Stimulated activated CD4-positive, alpha-beta T cell treated with anti-CD3 and anti-CD28 coated beads, Interleukin-15, amount 100 ng/mL, for 1 hour (primary cell): ENCODE measurements around the gene ATP9A.
"Not testable (repeated sequence)": the region's sequence is repeated elsewhere in the genome, so short reads cannot be mapped to it uniquely, and the experiment has no call there.

Experiments
- DNase-seq, 2 donors: peaks; one replicate each; pipeline ENCODE4 v3.0.0-alpha.2; 2020; ENCODE audit warnings: low read depth in 1 of 2, low spot score in 1 of 2

ATP9A gene, protein sequence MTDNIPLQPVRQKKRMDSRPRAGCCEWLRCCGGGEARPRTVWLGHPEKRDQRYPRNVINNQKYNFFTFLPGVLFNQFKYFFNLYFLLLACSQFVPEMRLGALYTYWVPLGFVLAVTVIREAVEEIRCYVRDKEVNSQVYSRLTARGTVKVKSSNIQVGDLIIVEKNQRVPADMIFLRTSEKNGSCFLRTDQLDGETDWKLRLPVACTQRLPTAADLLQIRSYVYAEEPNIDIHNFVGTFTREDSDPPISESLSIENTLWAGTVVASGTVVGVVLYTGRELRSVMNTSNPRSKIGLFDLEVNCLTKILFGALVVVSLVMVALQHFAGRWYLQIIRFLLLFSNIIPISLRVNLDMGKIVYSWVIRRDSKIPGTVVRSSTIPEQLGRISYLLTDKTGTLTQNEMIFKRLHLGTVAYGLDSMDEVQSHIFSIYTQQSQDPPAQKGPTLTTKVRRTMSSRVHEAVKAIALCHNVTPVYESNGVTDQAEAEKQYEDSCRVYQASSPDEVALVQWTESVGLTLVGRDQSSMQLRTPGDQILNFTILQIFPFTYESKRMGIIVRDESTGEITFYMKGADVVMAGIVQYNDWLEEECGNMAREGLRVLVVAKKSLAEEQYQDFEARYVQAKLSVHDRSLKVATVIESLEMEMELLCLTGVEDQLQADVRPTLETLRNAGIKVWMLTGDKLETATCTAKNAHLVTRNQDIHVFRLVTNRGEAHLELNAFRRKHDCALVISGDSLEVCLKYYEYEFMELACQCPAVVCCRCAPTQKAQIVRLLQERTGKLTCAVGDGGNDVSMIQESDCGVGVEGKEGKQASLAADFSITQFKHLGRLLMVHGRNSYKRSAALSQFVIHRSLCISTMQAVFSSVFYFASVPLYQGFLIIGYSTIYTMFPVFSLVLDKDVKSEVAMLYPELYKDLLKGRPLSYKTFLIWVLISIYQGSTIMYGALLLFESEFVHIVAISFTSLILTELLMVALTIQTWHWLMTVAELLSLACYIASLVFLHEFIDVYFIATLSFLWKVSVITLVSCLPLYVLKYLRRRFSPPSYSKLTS

DNA sequence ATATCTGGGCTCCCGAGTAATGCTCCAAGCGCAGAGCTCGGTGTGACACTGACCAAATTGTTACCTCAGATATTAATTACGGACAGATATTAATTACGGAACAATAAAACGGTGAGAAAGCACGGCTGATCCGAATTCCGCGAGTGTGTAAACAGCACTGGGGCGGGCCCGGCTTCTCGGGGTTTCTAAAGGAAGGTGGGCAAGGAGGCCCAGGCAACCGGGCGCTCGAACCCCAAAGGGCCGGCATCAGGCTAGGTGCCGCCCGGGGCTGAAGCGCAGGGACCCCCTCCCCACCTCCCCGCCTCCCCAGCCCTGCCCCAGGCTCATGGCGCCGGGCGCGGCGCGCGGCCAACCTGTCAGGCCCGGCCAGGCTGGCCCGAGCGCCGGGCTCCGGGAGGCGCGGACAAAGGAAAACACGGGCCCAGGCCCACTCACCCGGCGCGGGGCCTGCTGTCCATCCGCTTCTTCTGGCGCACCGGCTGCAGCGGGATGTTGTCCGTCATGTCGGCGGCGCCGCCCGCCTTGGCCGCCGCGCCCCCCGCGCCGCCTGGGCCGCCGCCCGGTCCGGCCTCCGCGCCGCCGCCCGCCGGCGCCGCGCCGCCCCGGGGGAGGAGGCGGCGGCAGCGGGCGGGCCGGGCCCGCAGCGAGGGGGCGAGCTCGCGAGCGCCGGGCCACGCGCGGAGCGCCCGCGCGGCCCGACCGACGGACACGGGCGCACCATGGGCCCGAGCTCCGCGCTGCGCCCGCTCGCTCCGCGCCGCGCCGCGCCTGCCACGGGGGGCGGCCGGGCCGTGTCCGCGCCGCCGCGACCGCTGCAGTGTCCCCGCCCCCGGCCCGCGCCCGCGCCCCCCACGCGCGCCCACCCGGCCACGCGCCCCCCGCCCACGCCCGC lies at the start of gene ATP9A:
TSS of gene ATP9A (minus strand) at position 524 of the 892 bp plus-strand sequence. CDS start at position 503, 21 bp downstream.
- DNase-seq: no peak

DNA sequence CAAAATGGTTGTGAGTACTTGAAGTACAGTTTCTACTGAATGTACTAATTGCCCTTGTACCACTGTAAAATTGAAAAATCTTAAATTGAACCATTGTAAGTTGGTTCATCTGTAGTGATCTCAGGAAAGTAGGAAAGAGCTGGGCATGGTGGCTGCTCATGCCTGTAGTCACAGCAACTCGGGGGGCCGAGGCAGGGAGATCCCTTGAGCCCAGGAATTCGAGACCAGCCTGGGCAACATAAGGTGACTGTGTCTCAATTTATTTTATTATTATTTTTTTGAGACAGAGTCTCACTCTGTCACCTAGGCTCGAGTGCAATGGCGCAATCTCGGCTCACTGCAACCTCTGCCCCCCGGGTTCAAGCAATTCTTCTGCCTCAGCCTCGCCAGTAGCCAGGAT lies 48.7 kb upstream of the ATP9A start:
- not testable (repeated sequence) for DNase-seq

DNA sequence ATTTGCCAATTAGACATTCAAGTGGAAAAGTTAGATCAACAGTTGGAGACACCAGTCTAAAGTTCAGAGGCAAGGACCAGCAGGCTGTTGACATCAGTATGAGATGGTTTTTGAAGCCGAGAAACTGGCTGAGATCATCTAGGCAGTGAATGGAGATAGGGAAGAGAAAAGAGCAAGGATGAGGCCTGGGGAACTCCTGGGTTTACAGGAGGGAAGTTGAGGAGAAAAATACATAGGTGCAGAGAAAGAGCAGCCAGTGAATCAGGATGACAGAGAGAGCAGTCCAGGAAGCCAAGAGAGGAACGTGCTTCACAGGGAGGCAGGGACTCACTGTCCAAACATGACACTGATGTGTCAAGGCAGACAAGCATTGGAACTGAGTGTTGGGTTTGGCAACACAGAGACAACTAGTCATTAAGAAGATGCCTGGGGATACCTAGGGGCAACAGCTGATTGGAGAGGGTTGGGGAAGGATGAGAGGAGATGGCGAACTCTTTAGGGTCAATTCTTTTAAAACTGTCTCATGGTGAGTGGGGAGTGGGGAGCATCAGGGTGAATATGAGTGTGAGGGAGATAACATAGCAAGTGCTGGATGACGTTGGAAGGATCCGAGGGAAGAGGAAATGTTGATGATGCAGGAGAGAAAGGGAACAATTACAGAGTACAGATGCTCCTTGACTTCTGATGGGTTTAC lies 47.3 kb upstream of the ATP9A start:
- no peak for DNase-seq

DNA sequence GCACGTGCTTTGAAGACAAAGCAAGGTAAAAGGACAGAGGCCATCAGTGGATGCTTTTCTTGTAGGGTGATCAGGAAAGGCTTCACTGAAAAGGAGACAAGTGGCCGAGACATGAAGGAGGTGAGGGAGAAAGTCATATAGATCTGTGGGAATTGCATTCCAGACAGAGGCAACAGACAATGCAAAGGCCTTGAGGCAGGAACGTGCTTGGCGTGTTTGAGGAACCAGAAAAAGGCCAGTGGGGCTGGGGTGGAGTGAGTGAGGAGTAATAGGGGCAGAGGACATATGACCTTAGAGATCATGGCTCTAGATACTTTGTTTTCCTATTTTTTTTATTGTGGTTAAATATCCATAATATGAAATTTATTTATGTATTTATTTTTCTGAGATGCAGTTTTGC lies 44.7 kb upstream of the ATP9A start:
- no peak for DNase-seq

DNA sequence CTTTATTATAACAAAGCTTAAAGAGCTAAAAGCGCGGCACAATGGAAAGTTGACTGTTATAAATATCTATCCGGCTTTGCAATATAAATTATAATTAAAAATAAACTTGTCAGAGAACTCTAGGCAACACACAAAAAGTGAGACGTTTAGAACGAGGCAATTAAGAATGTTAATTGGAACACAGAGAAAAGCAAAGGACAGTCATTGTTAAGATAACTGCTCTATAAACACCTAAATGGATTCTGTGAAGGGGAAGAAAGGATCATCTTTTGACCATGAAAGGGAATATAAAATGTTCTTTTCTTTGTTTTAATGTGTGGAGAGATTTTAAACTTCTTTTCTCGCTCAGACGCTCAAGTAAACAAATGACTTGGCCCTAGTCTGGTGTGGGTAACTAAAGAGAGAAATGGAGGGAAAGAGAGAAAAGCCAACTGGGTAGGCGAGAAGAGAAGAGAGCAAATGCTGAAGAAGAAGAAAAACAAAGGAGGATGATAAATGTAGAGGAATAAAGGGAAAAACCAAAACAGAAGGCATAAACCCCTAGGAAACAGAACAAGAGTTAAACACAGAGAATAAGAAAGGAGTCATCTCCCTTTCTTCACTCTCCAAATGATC lies 43.4 kb upstream of the ATP9A start:
- DNase-seq: no peak

DNA sequence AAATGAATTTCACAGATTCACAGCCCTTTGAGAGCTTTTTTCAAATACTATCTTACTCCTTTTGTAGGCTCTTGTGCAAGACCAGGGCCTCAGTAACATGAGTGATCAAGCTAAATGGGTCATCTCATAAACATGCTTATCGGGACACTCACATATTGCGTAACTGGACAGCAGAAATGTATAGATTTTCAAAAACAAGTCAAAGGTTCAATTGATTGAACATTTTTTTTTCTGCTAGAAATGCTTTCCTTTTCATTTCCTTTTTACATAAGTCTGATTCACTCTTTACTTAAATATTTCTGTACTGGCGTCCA lies 42.8 kb upstream of the ATP9A start:
- no peak for DNase-seq

DNA sequence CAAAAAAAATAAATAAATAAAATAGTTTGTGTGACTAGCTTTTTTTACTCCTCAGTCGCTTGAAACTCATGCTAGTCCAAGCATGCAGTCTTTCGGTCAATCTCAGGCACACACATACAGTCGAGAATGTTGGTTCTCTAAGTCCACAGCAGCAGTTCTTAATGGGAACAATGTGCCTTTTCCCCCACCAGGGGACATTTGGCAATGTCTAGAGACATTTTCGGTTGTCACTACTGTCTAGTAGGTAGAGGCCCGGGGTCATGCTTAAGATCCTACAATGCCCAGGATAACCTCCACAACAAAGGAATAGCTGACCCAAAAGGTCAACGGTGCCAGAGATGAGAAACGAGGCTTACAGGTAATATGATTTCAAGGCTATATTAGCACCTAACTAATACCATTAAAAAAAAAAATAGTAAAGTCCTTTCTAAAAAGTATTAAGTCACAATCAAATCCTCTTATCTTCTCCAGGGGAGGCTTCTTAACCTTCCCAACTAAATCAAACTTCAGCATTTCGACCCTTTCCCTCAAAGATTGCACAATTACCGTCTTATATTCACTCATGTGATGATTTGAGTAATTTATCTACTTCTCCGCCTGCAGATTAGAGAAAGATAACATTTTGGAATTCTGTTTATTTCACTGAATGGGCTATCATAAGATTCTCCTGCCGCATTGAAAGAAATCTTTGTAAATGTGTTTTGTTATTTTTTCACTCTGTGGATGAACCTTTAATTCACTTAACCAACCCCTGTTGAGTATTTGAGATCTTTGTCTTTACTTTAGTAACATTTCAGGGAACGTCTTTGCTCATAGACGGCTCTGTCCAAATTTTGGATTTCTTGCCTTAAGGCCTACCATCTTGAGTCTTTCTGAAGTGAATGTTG lies 42.2 kb upstream of the ATP9A start:
- no peak for DNase-seq

DNA sequence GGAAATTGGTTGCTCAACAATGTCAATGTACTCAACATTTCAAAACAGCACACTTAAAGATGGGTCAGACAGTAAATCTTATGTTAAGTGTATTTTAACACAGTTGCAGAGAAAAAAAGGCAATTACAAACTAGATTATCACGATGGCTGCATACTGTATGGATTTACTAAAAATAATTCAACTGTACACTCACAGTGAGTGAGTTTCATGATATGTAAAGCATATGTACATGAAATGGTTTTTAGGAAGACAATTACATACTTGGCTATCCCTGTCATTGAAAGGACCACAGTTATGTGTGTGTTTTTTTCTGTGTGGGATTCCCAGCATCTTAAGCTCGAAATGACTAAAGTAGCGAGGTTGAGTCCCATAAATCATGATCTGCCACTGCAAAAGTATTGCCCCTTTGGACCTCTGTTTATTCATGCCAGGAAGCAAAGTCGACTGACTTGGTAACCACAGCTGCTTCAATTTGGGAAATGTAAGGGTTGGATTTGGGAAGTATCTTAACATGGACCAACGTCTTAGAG lies 39.6 kb upstream of the ATP9A start:
- DNase-seq: no peak

DNA sequence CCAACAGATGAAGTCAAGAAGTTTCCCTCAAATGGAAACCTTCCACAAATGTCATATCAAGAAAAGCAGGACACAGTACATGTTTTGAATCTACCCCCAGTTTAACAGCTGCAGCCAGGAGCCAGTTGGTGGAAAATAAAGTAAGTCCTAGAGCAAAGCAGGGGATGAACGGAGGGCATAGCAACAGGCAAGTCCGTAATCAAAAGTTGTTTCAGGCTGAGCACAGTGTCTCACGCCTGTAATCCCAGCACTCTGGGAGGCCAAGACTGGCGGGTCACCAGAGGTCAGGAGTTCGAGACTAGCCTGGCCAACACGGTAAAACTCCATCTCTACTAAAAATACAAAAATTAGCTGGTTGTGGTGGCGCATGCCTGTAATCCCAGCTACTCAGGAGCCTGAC lies 36.6 kb upstream of the ATP9A start:
- no peak for DNase-seq

DNA sequence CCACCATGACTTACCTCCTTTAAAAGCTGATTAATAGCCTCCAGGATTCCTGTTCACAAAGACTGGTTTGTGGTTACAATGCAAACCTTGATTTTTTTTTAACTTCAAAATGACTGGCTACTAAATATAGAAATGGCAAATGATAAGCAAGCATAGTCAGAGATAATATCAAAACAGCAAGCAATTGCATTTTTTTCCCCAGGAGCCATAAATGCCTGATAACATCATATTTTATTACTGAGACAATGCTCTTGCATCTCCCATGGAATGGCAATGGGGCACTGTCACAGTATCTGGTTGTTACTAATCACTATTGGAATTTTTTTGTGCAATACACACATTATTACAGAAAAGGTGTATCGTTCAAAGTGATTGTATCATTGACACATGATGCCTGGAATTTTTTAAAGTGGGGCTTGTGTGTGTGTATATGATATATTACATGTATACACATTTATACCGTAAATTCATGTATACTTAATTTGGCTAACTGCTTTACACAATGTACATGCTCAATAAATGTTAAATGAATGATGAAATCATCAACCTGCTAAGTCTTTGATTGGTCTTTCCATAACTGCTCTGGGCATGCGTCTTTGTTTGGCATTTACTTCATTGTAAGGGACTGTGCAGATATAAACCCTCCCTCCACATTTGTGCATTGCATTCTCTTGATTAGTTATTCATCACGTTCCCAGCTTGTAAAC lies 35.1 kb upstream of the ATP9A start:
- DNase-seq: no peak

DNA sequence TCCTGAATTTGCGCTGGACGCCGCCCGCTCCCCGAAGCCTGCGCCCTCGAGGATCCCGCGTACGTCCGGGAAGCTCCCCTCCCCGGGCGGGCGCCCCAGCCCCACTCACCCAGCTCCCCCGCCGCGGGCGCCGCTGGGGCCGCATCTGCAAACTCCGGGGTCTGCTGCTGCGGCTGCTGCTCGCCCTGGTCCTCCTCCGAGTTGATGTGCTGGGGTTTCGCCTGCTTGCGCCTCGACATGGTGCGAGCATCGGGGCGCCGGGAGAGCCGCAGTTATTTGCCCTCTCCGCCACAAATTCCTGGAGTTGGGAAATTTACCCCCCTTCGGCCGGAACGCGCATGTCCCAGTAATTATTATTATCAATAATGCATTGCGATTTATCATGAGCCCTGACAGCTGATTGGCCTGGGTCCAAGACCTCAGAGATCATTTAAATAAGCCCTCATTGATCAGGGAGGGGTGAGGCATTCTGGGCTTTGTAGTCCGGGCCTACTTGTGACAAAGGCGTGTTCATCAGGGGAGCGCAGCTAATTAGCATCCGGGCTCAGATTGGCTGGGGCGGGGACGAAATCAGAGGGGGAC lies 34.1 kb upstream of the ATP9A start, which contains the start of gene SALL4:
TSS of gene SALL4 (minus strand) at position 352 of the 582 bp plus-strand sequence. CDS start at position 239, 113 bp downstream.
- DNase-seq: no peak

DNA sequence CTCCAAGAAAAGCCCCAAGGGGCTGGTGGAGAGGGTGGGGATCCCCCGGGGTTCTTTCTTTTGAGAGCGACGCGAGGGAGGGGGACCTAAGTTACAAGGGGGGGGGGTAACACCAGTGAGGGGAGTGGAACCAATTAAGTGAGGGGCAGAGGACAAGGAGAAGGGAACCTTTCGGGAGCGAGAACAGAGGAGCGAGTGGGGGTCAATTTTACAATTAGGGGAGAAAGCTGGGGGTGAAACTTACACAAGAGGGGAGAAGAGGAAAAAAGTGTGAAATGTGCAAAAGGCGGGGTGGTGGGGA lies 33.6 kb upstream of the ATP9A start:
- DNase-seq: no peak

DNA sequence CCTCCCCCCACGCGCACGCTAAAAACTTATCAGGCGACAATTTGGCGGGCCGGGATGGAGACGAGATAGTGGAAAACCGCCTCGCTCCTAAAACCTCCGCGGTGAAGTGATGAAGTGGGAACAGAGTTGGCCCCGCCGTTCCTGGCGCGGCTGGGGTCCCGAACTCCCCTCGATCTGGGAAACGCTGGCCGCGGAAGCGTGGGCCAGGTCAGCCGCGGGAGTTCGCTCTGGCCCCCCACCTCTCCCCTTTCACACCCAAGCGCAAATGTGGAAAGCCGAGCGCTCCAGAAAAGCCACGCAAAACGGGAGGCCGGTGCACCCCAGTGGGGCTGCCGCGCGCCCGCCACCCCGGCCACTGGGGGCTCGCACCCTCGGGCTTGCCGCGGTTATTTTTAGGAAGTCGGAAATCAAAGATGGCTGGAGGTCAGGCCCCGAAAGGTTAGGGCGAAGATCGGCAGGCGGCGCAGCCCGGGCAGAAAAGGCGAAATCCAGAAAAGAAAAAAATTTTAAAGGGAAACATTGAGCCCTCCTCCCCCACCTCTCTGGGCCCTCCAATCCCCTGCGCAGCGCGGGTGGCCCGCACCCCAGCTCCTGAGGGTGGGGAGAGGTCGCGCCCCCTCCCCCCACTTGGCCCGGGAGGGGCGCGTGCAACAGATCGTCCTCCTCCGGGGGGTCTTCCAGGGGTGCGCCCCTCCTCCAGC lies 33.1 kb upstream of the ATP9A start:
- DNase-seq: no peak

DNA sequence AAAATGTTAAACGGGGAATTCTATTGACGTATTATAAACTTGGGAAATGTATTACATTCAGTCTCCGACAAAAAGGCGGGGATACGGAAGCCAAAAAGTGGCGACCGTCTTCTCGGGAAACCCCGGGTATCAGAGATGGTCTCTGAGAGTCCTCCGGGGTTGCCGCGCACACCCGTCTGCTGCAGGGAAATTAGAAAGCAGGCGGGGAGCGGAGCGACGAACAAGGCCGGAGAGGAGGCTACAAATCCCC lies 32.6 kb upstream of the ATP9A start:
- DNase-seq: no peak

DNA sequence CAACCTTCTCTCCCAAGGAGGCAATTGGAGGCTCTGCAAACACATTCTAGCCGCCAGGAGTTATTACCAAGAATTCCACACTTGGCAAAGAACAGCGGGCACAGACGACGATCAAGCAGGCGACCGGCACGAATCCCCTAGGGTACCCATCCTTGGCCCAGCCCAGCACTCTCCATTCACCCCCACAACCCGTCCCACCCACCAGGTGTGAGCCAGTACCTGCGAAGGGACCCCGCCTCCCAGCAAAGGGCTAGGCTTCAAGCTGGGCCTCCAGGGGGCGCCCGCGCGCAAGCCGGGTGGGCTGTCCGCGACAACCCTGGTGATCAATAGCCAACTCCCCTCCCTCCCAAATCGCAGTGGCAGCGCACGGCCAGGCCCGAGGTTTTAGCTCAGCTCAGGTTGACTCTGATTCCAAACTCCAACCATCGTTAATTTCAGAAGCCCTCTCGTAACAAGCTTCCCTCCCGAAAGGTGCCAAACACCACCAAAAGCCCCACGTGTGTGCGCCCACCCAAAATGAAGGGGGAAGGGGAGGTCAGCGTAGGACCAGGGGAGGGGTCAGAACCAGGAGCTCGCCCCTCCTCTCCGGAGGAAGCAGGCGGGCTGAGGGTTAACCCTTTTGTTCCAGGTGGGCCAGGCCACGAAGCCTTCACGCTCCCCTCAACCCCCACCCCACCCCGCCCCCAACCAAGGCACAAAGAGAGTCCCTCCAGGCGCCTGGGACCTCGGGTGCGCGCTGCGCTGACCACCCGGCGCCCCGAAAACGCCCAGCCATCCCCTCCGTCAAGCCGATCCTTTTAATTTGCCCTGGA lies 32.1 kb upstream of the ATP9A start:
- DNase-seq: peak; percentile 26 to 40

DNA sequence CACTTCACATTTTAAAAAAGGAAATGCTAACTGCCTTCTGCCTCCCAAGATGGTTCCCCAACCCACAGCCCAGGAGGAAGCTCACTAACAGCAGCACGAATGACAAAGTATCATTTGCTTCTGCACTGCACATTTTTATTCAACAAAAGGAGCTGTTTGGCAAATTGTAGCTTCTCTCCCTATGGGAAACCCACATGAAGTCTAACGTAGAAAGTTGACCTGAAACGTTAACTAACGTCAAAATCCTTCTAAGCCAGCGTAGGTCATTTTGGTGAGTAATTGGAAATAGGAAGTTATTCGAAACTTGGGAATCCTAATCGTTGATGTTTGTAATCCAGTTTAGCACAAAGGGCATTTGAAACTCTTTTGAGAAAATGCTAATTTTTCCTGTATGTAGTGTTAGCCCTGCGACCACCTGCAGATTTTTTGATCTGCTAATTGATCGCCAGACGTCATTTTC lies 31.2 kb upstream of the ATP9A start:
- DNase-seq: no peak
